ENCODE measurements around the gene SLC9A3.

The SLC9A3 gene

DNA sequence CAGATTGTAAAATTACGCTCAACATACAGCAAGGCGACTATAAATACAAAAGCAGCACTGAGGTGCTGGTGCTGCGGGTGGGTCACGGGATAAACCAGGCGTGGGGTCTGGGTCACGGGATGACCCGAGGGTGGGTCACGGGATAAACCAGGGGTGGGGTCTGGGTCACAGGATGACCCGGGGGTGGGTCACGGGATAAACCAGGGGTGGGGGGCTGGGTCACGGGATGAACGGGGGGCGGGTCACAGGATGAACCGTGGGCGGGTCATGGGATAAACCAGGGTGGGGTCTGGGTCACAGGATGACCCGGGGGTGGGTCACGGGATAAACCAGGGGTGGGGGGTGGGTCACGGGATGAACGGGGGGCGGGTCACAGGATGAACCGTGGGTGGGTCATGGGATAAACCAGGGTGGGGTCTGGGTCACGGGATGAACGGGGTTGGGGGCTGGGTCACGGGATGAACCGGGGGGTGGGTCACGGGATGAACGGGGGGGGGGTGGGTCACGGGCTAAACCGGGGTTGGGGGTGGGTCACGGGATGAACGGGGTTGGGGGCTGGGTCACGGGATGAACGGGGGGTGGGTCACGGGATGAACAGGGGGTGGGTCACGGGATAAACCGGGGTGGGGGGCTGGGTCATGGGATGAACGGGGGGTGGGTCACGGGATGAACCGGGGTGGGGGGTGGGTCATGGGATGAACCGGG is 30.2 kb upstream of the SLC9A3 start:
- DNase-seq (ENCODE audit: low read depth), result no peak

DNA sequence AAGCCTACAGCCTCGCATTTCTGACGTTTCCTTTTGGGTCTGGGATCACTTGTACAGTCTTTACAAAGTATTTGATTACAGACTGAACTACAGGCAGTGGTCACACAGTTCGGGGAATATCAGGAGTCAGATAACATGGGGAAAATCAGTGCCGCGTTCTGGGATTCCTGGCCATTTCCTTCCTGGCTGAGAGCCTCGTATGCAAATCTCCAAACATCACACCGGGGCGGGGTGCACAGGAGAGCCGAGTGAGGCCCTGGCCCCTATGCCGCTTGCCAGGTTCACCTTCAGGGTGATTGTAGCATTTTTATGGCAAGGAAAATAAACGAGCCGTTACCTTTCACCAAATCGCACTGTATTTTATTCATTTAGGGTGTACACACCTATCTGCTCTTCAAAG is 29.6 kb upstream of the SLC9A3 start:
- DNase-seq (ENCODE audit: low read depth), result no peak

DNA sequence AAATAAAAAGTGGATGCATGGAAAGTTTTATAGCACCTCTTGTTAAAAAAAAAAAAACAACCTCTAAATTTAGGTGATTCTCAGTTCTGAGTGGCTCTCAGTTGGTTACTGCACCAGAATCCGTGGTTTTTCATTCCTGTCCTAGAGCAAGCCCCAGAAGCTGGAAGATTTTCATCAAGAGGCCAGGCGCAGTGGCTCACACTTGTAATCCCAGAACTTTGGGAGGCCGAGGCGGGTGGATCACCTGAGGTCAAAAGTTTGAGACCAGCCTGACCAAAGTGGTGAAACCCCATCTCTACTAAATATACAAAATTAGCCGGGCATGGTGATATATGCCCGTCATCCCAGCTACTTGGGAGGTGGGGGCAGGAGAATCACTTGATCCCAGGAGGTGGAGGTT is 27.2 kb upstream of the SLC9A3 start:
- DNase-seq (ENCODE audit: low read depth), result no peak

DNA sequence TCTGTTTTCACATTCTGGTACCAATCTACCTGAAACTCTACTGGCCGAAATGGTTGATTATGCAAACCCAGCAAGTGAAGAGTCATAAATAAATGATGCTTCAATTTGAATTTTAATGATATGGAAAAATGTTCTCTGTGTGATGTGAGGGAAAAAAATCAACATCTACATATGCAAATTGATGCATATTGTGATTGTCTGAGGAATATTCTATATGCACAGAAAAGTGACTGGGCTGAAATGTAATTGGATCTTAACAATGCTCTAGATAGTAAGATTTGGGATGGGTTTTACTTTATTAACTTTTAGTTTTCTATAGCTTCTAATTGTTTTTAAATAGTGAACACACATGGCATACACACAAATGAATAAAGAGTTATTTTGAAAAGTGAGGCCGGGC is 25.0 kb upstream of the SLC9A3 start:
- no peak for DNase-seq (ENCODE audit: low read depth)

DNA sequence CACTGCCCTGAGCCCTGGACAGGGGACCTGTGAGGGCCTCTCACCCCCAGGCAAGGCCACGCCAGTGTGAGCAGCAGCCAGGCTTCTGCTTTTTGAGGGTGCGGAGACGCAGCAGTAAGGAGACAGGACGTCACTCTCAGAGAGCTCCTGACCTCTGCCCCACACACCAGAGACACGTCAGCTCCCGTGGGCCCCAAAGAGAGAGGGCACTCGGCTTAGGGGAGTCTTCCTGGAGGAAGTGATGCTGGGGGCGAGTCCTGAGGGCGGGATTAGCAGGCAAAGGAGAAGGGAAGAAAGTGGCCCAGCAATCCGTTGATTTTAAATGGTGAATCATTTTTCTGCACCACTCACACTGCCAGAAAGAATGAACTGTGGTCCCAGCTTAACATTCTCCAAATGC is 24.0 kb upstream of the SLC9A3 start:
- DNase-seq (ENCODE audit: low read depth), result no peak

DNA sequence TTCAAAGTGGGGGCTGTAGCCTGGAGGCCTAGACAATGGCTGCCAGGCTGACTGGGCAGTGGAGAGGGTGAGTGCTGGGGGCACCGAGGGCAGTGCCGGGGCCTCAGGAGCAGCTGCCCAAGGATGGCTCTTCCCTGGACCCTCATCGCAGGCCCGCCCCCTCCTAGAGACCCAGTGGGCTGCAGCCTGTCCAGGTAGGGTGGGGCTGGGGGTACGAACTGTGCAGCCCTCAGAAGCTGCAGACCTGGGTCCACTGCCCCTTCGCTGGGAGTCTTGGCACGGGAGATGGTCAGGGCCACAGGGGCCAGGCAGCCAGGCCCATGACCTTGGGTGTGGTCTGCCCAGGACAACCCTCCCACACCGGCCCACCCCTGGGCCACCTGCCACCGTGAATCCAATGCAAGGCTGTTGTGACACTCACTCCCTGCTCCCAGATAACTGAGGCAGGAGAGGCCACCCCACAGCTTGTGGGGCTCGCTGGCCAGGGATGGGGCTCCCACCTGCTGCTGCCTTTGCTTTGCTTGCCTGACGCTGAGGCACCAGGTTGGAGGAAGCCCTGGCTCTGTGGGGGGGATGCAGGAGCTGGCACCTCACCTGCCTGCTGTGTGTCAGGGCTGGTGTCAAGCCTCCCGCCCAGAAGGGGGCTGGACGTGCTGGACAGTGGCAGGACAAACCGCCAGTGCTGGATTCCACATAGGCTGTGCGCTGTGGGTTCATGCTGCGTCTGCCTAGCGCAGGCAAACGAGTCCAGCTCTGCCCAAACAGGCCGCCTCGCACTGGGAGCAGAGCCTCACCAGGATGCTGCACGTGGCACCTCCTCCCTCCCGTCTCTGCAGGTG is 23.1 kb upstream of the SLC9A3 start:
- DNase-seq (ENCODE audit: low read depth), result no peak

DNA sequence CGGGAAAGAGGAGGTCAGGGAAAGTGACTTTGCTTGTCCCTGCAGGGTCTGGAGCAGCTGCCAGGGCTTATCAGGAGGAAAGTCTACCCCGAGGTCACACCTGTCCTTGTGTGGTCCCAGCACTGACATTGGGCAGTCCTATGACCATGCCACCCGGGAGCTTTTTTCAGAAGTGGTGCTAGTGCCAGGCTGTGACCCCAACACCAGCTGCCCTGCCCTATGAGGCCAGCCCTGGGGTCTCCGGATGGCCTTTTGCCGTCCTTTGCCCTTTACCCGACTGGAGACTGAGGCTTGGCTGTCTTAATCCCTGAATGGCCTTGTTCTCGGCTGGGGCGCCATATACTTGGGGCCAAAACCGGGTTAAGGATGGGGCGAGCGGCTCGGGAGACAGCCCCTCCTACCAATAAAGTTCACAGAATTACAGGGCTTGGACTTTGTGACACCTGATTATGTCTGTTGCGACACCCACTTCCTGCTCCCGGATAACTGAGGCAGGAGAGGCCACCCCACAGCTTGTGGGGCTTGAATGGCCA is 22.2 kb upstream of the SLC9A3 start:
- no peak for DNase-seq (ENCODE audit: low read depth)

DNA sequence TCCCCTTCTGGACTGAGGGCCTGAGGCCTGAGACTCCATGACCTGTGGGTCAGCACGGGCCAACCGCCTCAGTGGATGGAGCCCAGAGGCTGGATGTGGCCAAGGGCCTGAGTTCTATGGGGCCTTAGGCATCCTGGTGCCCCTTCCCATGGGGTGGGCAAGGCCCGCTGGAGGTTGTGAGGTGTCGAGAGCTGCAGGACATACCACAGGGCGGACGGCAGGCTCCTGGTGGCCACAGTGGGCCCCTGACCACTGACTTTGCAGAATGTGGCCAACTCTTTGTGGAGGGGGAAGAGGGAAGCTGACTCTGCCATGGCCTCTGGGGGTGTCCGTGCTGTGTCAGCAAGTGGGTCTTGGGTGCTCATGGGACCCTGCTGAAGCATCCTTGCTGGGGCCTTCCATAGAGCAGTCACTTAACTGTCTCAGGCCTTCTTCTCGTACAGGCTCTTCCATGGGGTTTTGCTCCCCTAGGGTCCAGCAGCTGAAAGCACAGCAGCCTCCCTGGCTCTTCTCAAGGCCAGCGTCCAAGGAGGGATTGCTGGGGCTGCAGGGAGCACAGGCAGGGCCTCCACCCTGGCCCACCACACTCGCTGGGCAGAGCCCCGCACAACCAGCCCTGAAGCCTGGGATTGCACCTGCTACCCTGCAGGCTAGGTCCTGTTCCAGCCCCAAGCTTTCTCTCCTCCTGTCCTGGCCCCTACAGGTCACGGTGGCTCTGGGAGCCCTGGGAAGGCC is 21.6 kb upstream of the SLC9A3 start:
- no peak for DNase-seq (ENCODE audit: low read depth)

DNA sequence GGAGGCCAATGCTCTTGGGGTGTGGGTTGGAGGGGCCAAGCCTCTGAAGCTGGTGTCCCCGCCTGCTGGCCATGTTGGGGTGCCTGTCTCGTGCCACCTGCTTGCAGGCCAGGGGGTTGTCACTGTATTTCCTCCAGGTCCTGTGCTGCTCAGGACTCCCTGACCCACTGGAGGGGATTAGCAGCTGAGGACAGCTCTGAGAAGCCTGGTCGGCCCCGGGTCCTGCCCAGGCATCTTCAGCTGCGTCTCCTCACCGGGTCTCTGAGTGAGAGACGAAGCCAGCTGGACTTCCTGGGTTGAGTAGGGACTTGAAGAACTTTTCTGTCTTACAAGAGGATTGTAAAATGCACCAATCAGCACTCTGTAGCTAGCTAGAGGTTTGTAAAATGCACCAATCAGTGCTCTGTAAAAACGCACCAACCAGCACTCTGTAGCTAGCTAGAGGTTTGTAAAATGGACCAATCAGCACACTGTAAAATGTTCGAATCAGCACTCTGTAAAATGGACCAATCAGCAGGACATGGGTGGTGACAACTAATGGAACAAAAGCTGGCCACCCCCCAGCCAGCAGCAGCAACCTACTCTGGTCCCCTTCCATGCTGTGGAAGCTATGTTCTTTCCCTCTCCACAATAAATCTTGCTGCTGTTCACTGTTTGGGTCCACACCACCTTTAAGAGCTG is 20.6 kb upstream of the SLC9A3 start:
- no peak for DNase-seq (ENCODE audit: low read depth)

DNA sequence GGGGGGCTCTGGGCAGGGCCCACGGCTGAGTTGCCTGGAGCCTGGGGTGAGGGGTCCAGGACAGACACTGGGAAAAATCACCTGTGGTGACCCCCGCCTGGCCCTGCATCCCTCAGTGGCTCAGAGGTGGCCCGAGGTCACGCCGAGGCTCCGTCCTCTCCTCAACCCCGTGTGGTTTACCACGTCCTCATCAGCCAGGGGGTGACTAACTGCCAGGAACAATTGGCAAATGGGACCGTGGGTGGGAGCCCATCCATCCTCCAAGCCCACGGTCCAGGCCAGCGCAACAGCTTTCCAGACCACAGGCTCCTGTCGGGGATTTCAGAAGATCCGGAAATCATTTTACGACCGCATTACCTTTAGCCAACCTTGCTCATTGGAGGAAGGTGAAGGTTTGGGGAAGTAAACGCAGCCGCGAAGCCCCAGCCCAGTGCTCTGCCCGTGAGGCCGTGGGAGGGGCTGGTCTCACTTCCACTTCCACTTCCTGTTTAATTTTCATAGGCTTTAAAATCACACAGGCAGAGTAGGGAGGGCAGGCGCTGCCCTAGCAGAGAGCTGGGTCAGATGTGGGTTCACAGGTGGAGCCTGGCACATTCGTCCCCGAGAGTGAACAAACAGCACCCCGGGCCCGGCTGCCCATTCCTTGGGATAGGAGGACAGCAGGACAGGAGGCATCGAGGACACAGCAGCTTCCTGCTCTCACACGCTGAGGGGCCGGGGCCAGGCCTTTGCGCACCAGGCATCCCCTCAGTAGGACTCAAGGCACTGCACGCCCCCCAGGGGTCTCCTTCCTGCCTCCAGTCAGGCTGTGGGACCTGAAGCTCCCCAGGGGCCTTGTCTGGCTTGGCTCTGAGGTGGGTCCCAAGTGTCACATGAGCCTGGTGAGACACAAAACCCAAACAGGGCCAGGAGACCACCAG is 19.8 kb upstream of the SLC9A3 start:
- DNase-seq (ENCODE audit: low read depth), result no peak

DNA sequence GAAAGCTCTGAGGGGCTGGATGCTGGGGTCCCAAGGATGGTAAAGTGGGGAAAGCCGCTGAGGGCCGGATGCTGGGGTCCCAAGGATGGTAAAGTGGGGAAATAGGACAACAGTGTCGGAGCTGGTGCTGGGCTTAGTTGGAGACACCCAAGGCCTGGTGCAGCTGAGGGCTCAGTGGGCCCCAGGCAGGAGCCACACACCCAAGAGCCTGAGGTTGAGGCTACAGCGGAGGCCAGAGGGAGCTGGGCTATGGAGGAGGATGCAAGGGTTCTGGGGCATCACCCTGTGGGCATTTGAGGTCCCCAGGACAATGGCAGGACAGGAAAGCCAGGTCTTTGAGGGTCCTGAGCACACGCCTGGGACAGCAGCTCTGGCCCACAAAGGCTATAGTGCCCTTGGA is 19.1 kb upstream of the SLC9A3 start:
- no peak for DNase-seq (ENCODE audit: low read depth)

DNA sequence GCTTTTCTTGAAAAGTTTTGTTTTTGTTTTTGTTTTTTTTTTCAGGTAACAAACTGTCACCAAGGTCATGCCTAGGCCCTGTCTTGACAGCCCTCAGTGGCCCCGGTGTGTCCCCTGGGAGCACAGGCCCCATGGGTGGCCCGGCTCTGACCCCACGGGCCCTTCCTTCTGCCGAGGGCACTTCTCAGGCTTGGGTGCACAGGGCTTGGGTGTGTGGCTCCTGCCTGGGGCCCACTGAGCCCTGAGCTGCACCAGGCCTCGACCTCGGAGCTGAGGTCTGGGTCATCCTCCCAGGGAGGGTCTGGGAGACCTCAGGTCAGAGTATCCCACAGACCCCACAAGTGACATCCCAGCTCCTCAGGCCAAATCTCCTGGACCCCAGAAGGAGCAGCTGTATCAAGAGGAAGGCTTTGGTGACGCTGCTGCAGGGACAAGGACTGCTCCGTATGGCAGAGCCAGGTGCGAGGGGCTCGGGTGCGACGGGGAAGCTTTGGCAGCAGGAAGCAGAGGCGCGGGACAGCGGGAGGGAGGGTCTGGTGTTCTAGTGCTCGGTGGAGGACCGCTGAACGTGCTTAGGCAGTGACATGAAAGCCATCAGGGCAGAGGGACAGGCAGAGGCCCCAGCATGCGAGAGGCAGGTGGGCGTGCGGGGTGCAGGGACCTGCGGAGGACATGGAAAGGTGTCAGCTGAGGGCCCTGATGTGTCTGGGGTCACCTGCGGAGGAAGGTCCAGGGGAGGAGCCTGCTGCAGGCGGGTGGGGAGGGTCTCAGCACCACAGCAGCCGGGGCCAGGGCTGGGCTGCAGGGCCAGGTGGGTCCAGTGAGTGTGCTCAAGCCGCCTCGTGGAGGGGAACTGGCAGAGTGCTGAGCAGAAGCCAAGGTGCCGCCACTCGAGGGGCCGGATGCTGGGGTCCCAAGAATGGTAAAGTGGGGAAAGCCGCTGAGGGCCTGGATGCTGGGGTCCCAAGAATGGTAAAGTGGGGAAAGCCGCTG is 18.4 kb upstream of the SLC9A3 start:
- no peak for DNase-seq (ENCODE audit: low read depth)

DNA sequence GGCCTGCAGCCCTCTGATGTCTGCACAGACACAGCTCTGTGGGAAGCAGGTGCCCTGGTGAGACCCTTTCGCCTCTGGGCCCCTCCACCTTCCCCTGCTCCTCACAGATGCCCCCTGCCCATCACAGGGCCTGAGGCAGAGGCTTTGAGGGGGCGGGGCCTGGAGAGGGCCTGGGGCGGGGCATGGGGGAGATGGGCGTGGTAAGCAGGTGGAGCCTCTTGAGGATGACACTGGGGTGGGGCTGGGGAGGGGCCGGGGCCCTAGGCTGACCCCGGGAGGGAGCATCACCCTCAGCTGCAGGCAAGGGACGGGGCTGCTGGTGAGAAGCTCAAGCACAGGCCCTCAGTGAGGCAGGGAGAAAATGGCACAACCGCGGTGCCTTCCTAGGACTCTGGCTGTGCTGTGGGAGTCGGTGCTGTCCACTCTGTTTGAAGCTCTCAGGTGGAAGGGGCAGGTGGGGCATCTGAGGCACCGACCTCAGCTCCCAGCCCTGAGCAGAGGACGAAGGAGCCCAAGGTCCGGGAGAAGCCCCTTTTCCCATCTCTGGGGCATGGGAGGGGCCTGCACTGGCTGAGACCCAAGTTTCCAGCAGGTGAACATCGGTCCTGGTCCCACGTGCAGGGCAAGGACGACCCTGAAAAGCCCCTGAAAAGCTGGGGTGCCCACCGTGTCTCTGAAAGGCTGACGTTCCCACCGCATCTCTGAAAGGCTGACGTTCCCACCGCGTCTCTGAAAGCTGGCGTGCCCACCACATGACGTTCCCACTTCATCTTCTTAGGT is 17.5 kb upstream of the SLC9A3 start:
- DNase-seq (ENCODE audit: low read depth), result no peak

DNA sequence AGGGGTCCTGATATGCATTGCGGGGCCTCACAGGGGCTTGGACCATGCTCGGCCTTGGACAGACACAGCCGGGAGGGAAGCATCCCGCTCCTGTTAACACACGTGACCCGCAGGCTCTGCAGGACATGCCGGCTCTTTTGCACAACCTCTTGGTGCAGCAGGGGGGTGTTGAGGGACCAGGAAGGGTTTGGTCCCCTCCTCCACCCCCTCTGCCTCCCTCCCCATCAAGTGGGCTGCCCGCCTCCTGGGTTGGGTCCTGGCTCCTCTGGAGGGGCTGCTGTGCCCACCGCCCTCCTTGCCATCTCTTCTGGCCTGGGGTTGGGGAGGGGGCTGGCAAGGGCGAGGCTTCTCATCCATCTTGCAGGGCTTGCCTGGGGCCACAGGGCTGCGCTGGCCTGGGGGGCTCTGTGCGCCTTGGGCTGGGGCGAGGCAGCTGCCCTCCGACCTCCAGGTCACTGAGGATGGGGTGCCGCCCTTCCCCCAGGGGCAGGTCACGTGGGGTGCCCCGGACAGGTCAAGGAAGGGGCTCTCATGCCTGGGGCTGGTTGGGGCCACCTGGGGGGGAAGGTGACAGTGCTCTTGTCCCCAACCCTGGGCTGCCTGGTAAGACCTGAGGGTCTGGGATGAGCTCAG is 16.8 kb upstream of the SLC9A3 start:
- DNase-seq (ENCODE audit: low read depth), result no peak

DNA sequence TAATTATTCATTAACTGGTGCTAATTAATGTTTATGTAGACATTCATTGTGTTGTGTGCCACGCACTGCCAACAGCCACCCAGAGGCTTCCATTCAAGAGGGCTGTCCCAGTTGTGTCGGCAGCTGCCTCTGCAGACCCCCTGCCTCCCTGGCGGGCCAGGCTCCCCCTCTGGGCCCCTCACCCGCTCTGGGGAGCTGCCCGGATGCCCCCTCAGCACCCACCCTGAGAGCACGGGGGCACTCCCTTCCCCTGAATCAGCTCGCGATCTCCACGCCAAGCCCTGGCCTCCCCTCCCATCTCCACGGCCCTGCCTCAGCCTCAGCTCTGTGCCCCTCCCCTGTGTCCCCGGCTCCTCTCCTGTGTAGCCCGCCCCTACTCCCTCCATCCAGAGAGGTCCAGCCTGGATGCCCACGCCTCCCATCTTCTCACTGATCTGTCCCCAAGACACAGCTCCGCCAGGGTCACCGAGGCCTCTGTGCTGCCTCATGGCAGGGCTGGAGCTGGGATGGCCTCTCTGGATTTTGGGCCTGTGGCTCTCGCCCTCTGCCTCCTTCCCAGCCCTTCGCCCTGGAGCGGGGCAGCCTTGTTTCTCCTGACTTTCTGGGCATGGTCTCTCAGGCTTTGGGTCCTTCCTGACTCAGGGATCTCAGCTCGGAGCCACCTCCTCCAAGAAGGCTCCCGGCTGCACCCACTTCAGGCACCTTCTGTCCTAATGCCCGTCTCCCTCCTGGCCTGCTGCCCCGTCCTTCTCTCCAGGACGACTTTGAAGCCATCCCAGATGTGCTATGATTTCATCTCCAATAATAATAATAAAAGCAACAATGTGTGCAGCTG is 16.0 kb upstream of the SLC9A3 start:
- DNase-seq (ENCODE audit: low read depth), result no peak

DNA sequence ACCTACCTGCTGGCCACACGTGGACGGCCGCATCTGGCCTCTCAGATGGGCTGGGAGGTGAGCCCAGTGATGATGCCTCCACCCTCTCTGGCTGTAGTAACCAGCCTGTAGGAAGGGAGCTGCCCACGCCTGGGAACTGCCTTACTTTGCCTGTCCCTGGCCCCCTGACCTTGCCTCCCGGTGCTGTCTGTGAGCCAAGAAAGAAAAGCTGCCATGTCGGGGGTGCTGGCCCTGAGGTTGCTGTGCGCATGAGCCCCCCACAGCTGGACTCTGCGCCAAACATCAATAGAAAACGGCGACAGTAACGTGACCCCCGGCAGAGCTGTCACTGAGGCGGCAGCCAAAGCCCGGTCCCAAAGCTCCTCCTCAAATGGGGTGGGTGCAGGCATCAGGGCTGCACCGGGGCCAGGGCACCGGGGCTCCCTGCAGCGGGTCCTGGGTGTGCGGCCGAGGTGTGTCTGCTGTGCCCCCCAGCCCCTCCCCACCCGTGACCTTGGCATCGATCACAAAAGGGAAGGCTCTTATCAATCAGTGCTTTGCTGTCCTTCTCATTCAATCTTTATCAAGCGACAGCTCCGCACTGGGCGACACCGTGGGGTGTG is 15.3 kb upstream of the SLC9A3 start:
- no peak for DNase-seq (ENCODE audit: low read depth)

DNA sequence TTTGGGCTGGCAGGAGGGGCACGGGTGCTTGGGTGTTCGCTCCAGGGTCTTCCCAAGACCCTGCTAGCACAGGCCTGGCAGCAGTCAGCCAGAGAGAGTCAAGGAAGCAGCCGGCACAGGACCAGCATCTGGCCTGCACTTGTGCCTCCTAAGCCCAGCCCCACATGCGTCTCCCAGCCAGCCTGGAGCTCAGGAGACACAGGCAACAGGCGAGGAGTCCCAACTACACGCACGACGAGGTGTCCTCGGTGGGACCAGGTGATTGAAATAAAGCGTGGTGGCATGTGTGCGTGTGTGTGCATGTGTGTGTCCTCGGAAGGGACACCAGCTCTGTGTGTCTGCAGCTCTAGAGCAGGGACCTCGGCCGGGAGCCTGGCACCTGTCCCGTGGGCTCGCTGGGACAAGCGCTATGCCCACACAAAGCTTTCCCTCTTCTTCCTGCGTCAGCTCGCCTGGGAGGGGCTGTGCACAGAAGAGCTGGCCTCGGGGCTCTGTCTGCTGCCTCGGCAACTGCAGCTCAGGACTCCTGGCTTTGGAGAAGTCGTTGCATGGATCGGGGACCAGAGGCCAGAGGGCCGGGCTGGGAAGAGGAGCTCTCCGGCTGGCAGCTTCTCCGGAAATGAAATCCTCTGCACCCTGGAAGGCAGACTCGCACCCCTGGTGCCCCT is 14.7 kb upstream of the SLC9A3 start:
- no peak for DNase-seq (ENCODE audit: low read depth)

All from stromal cell of bone marrow (primary cell).